Neural cell (in vitro differentiated cells): ENCODE results near the gene DCDC1. TPM values are rescaled to one million over a fixed set of nuclear protein-coding genes. Genes with fewer than 3 reads are reported as not detected.

Experiments used
- H2AFZ ChIP-seq: fragments of 200-600, 300-800 bp; sonication (generic), shearing (Covaris generic); 2 replicates; pipeline ENCODE4 v1.6.0; 2014; ENCODE audit warnings: low read depth, mild to moderate bottlenecking, antibody characterized with exemption, low read length, moderate library complexity
- H3F3A ChIP-seq: fragments of 200-600 bp; shearing (Covaris generic); 2 replicates; pipeline ENCODE4 v1.6.1; 2016; ENCODE audit warnings: mild to moderate bottlenecking, moderate library complexity, mixed read lengths, antibody characterized with exemption, low read length; ENCODE audit not compliant: insufficient read depth, poor library complexity, severe bottlenecking
- H3K27ac ChIP-seq: fragments of 200-600, 300-800 bp; sonication (generic), shearing (Covaris generic); 2 replicates; pipeline ENCODE4 v1.5.1; 2014; ENCODE audit warnings: mild to moderate bottlenecking, low read length, moderate library complexity
- H3K27me3 ChIP-seq: fragments of 300-800, 200-600 bp; sonication (generic), shearing (Covaris generic); 2 replicates; pipeline ENCODE4 v1.6.0; 2014; ENCODE audit warnings: mild to moderate bottlenecking, low read depth, low read length, moderate library complexity; ENCODE audit not compliant: insufficient read depth
- H3K36me3 ChIP-seq: fragments of 300-800, 200-600 bp; sonication (generic), shearing (Covaris generic); 2 replicates; pipeline ENCODE4 v1.5.1; 2014; ENCODE audit warnings: mild to moderate bottlenecking, antibody characterized with exemption, low read length, moderate library complexity; ENCODE audit not compliant: insufficient read depth
- H3K4me2 ChIP-seq: fragments of 300-800, 200-600 bp; sonication (generic), shearing (Covaris generic); 2 replicates; pipeline ENCODE4 v1.6.0; 2014; ENCODE audit warnings: mild to moderate bottlenecking, low read length
- H3K4me3 ChIP-seq: fragments of 300-800, 200-600 bp; sonication (generic), shearing (Covaris generic); 2 replicates; pipeline ENCODE4 v1.5.1; 2014; ENCODE audit warnings: mild to moderate bottlenecking, low read length, moderate library complexity
- H3K79me2 ChIP-seq: fragments of 200-600 bp; shearing (Covaris generic); replicated peaks from 2 replicates; pipeline ENCODE4 v1.6.0; 2014; ENCODE audit warnings: mild to moderate bottlenecking, low read length, moderate library complexity; ENCODE audit not compliant: insufficient read depth
- H3K9ac ChIP-seq: fragments of 300-800, 200-600 bp; sonication (generic), shearing (Covaris generic); 2 replicates; pipeline ENCODE4 v1.6.1; 2016; ENCODE audit warnings: mild to moderate bottlenecking, low read length, mixed read lengths
- H3K9me2 ChIP-seq: fragments of 200-600 bp; shearing (Covaris generic); 2 replicates; pipeline ENCODE4 v1.6.1; 2016; ENCODE audit warnings: mild to moderate bottlenecking, low read length, mixed read lengths; ENCODE audit not compliant: insufficient read depth
- H3K9me3 ChIP-seq: fragments of 200-600, 300-800 bp; sonication (generic), shearing (Covaris generic); 2 replicates; pipeline ENCODE4 v1.6.1; 2016; ENCODE audit warnings: mild to moderate bottlenecking, mixed run types, low read length, moderate library complexity, mixed read lengths
- H4K20me1 ChIP-seq: fragments of 200-600 bp; shearing (Covaris generic); 2 replicates; pipeline ENCODE4 v1.6.1; 2016; ENCODE audit warnings: mild to moderate bottlenecking, mixed run types; ENCODE audit not compliant: insufficient read depth
- CTCF ChIP-seq: fragments of 450-650 bp; IDR thresholded peaks from 2 replicates; pipeline ENCODE4 v1.5.1; 2014; ENCODE audit warnings: antibody characterized with exemption, mild to moderate bottlenecking, moderate library complexity; ENCODE audit not compliant: poor library complexity, severe bottlenecking
- EP300 ChIP-seq: fragments of 450-650 bp; conservative IDR thresholded peaks from 2 replicates; pipeline ENCODE4 v1.6.1; 2014; ENCODE audit warnings: antibody characterized with exemption, mild to moderate bottlenecking, moderate library complexity; ENCODE audit not compliant: poor library complexity, severe bottlenecking
- EZH2 ChIP-seq: fragments of 200-600, 300-800 bp; shearing (Covaris generic), sonication (generic); IDR thresholded peaks from 2 replicates; pipeline ENCODE4 v1.6.1; 2014; ENCODE audit warnings: antibody characterized with exemption, low read length, borderline replicate concordance, mild to moderate bottlenecking; ENCODE audit not compliant: insufficient read depth, poor library complexity, severe bottlenecking
- MXI1 ChIP-seq: fragments of 450-650 bp; conservative IDR thresholded peaks from 2 replicates; pipeline ENCODE4 v1.6.1; 2014; ENCODE audit warnings: antibody characterized with exemption, mild to moderate bottlenecking; ENCODE audit not compliant: poor library complexity, severe bottlenecking
- POLR2AphosphoS5 ChIP-seq: IDR thresholded peaks from 2 replicates; pipeline ENCODE4 v1.6.1; 2012
- RAD21 ChIP-seq: fragments of 450-650 bp; conservative IDR thresholded peaks from 2 replicates; pipeline ENCODE4 v1.6.1; 2014; ENCODE audit warnings: antibody characterized with exemption, mild to moderate bottlenecking, moderate library complexity
- REST ChIP-seq: IDR thresholded peaks from 2 replicates; pipeline ENCODE4 v1.6.1; 2012; ENCODE audit warnings: borderline replicate concordance
- SMC3 ChIP-seq: fragments of 450-650 bp; conservative IDR thresholded peaks from 2 replicates; pipeline ENCODE4 v1.6.1; 2014; ENCODE audit warnings: antibody characterized with exemption, mild to moderate bottlenecking, moderate library complexity; ENCODE audit not compliant: poor library complexity
- TAF1 ChIP-seq: IDR thresholded peaks from 2 replicates; pipeline ENCODE4 v1.6.1; 2012; ENCODE audit warnings: low read depth
- polyA plus RNA-seq: library from polyadenylated mRNA; depleted of rRNA; stranded (reverse); fragments of >200 nt; gene quantifications from 2 replicates; pipeline ENCODE4 v1.2.3, GENCODE V29; 2014

Gene DCDC1
- polyA plus RNA-seq, 1 donor from 2014 or later = 5.0 TPM

- no peaks in the 10 kb centered on the region for H3K79me2 ChIP-seq
- no peak for TF ChIP-seq SMC3
- TF ChIP-seq POLR2AphosphoS5 = no peak
- TF ChIP-seq REST = no peak
- TF ChIP-seq TAF1 = no peak
- no peak for TF ChIP-seq EZH2
- no peak for TF ChIP-seq EP300
- TF ChIP-seq RAD21 = no peak
- TF ChIP-seq CTCF = no peak
- no peak for TF ChIP-seq MXI1
Measured at GRCh38 chr11:31351168-31351567, 18.4 kb downstream of the DCDC1 start.

DNA sequence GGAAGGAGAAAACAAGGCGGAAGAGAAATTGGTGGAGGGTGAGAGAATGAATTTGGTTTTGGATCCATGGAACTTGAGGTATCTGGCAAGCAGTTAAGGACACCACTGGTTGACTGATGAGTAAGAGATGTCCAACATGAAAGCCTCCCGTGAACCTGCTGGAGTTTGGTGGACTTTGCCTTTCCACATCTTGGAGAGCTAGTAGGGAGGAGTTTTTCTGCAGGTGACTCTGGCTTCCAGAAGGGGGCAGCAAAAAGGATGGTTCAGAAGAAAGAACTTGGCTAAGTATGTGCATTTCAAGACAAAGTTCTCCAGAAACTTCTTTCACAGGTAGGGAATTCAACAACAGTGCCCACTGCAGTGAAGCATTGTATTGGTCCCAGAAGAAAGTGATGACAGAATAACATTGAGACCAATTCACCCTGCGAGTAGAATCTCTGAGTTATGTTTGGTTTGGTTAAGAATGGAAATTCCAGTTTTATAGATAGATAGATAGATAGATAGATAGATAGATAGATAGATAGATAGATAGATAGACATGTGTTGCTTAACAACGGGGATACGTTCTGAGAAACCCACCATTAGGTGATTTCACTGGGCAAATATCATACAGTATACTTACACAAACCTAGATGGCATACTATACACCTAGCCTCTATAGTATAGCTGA is 28.5 kb downstream of the DCDC1 start:
- H3K27me3 ChIP-seq = no peaks in the 10 kb centered on the region
- no peak overlapping the region for H3K4me2 ChIP-seq
- H3K9me2 ChIP-seq = no peaks in the 10 kb centered on the region
- H3K36me3 ChIP-seq = no peaks in the 10 kb centered on the region
- no peak overlapping the region for H3K4me3 ChIP-seq
- no peaks in the 10 kb centered on the region for H3F3A ChIP-seq
- H4K20me1 ChIP-seq = no peaks in the 10 kb centered on the region
- H3K79me2 ChIP-seq = no peaks in the 10 kb centered on the region
- TF ChIP-seq EP300 (no peak), TAF1 (no peak), EZH2 (no peak), RAD21 (no peak), MXI1 (no peak), REST (no peak), CTCF (no peak), POLR2AphosphoS5 (no peak), SMC3 (no peak)
- H3K9me3 ChIP-seq = no peaks in the 10 kb centered on the region
- H2AFZ ChIP-seq = no peak overlapping the region
- no peak overlapping the region for H3K27ac ChIP-seq
- H3K9ac ChIP-seq = no peak overlapping the region

More at GRCh38 chr11:31351168-31351567, 18.4 kb downstream of the DCDC1 start:
- Histone ChIP-seq H3K4me2 (peak overlapping the region; percentile 26), H3K36me3 (no peaks in the 10 kb centered on the region), H4K20me1 (no peaks in the 10 kb centered on the region), H3K9me3 (no peaks in the 10 kb centered on the region), H3K9ac (no peak overlapping the region), H3K27ac (peak overlapping the region; percentile 9), H2AFZ (no peak overlapping the region), H3K9me2 (no peaks in the 10 kb centered on the region), H3K4me3 (no peak overlapping the region), H3K27me3 (no peaks in the 10 kb centered on the region), H3F3A (no peaks in the 10 kb centered on the region)
